Caco-2 (cell line): ENCODE data around the gene S100A5. TPM values are rescaled to one million over a fixed set of nuclear protein-coding genes. Genes with fewer than 3 reads are reported as not detected.

Source experiments
- BruUV-seq: library from RNA; stranded (reverse); fragments of 400-500 nt; replicated peaks from 2 replicates; lab custom pipeline; 2021; lab: Mats Ljungman, UMichigan
- CTCF ChIA-PET: fragments of 300-600 bp; sonication (Branson Sonifier 250); formaldehyde crosslinking; loops from one replicate; lab custom pipeline; 2022; ENCODE audit warnings: antibody characterized with exemption; lab: Charles Lee
- POLR2A ChIA-PET: fragments of 300-600 bp; sonication (Branson Sonifier 250); formaldehyde crosslinking; loops from one replicate; lab custom pipeline; 2022; ENCODE audit warnings: antibody characterized with exemption; lab: Charles Lee
- DNase-seq, 2 experiments: peaks; one replicate each; pipeline versions ENCODE4 v3.0.0 to v3.0.0-alpha.2; 2020 to 2022
- H3K27me3 ChIP-seq: replicated peaks from 2 replicates; pipeline ENCODE4 v1.6.0; 2011; ENCODE audit warnings: low read length; ENCODE audit not compliant: control insufficient read depth, insufficient read depth
- H3K36me3 ChIP-seq: 2 replicates; pipeline ENCODE4 v1.5.1; 2011; ENCODE audit warnings: low read length; ENCODE audit not compliant: control insufficient read depth, insufficient read depth
- H3K4me1 ChIP-seq: fragments of 250-450 bp; sonication (Bioruptor Pico); 2 replicates; pipeline ENCODE4 v1.5.1; 2020; ENCODE audit warnings: mild to moderate bottlenecking
- H3K4me3 ChIP-seq: 2 replicates; pipeline ENCODE4 v1.5.1; 2011; ENCODE audit warnings: low read depth, mild to moderate bottlenecking, control low read depth, low read length
- H3K9me3 ChIP-seq: fragments of 250-450 bp; sonication (Bioruptor Pico); 2 replicates; pipeline ENCODE4 v1.5.1; 2020; ENCODE audit warnings: mild to moderate bottlenecking, moderate library complexity
- H3K27ac Mint-ChIP-seq: one replicate; pipeline ENCODE4 v1.8.0; 2022; ENCODE audit warnings: mixed read lengths; ENCODE audit not compliant: unreplicated experiment
- H3K27me3 Mint-ChIP-seq: one replicate; pipeline ENCODE4 v1.8.0; 2022; ENCODE audit warnings: mixed read lengths; ENCODE audit not compliant: insufficient read depth, unreplicated experiment
- H3K36me3 Mint-ChIP-seq: one replicate; pipeline ENCODE4 v1.8.0; 2022; ENCODE audit warnings: mild to moderate bottlenecking, mixed read lengths; ENCODE audit not compliant: insufficient read depth, unreplicated experiment
- H3K4me1 Mint-ChIP-seq: one replicate; pipeline ENCODE4 v1.8.0; 2022; ENCODE audit warnings: low read depth, mixed read lengths; ENCODE audit not compliant: unreplicated experiment
- H3K4me3 Mint-ChIP-seq: one replicate; pipeline ENCODE4 v1.8.0; 2022; ENCODE audit warnings: mild to moderate bottlenecking, moderate library complexity, mixed read lengths; ENCODE audit not compliant: unreplicated experiment
- H3K9me3 Mint-ChIP-seq: one replicate; pipeline ENCODE4 v1.8.0; 2022; ENCODE audit warnings: mixed read lengths; ENCODE audit not compliant: unreplicated experiment
- CTCF ChIP-seq, 2 experiments: fragments of 200-600 bp in 1 of 2; IDR thresholded peaks; 1 replicate in 1 of 2; 2 replicates in 1 of 2; pipeline versions ENCODE4 v1.5.1 to v1.8.0; 2011 to 2022; ENCODE audit warnings: antibody characterized with exemption in 1 of 2, control low read depth in 1 of 2, inconsistent platforms in 1 of 2, low read depth in 1 of 2, low read length in 1 of 2, mild to moderate bottlenecking in 1 of 2, moderate library complexity in 1 of 2; ENCODE audit not compliant: insufficient read depth in 1 of 2, severe bottlenecking in 1 of 2, unreplicated experiment in 1 of 2
- intact Hi-C: fragments of 100-400 bp; cut with micrococcal nuclease; formaldehyde crosslinking; loops from one replicate; pipeline ENCODE4 v1.10.0; 2022; ENCODE audit not compliant: unreplicated experiment
- total RNA-seq: library from RNA; stranded (reverse); gene quantifications from 2 replicates; pipeline ENCODE4 v1.2.3, GENCODE V29; 2022

The S100A5 gene
- total RNA-seq, 1 experiment from 2014 or later, result not detected

DNA sequence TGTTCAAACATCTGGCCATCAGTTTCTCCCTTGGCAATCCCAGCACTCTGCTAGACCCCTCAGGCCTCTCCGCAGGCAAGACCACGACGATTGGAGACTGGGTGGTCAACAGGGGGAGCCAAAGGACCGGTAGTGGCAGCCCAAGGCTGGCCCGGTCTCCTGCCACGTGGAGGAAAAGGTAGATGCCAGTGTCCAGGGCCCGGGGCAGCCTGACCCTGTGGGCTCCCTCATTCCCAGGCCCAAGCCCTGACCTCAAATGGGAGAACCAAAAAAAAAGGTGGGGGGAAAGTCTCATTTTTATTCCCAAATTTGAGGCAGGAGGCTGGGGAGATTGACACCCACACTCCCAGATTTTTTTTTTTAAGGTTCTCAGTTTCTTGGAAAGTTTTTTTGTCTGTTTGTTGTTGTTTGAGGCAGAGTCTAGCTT, 29.7 kb downstream of the S100A5 start:
- Histone ChIP-seq H3K9me3 (no peaks in the 10 kb centered on the region), H3K27me3 (no peaks in the 10 kb centered on the region), H3K4me3 (no peak overlapping the region), H3K36me3 (no peaks in the 10 kb centered on the region), H3K4me1 (peaks cover 48% of the 10 kb centered on the region)
- Mint-ChIP-seq H3K9me3 (no peaks in the 10 kb centered on the region), H3K36me3 (no peaks in the 10 kb centered on the region), H3K27ac (peak overlapping the region; percentile 74), H3K4me3 (no peak overlapping the region), H3K4me1 (peaks cover 50% of the 10 kb centered on the region), H3K27me3 (no peaks in the 10 kb centered on the region)
- peak; percentile 90 to 93 for DNase-seq
- ChIA-PET CTCF (interaction anchor here (0.6 to 2.4 kb wide), 16 partner anchors 10 to 412 kb away, joined by 3 to 22 read pairs (median 5); partner anchors contain the start of genes CHTOP, GATAD2B, S100A13 and S100A14), POLR2A (interaction anchor here (0.7 to 1.5 kb wide), 3 partner anchors 55 to 123 kb away, joined by 3 to 5 read pairs (median 4); partner anchors contain the start of genes CHTOP and S100A14)
- no TSS peak for BruUV-seq
- TF ChIP-seq CTCF (IDR thresholded peaks at IDR 0.05; ENCODE audit: insufficient read depth in 1 of 2, low read depth in 1 of 2, low read length in 1 of 2, severe bottlenecking in 1 of 2, unreplicated experiment in 1 of 2), result peak; percentile 93 to 94
- intact Hi-C loops, result loop anchor here (1.0 to 10.0 kb wide), 6 partner anchors 57 to 264 kb away; partner anchors contain the start of genes S100A13 and SLC27A3

DNA sequence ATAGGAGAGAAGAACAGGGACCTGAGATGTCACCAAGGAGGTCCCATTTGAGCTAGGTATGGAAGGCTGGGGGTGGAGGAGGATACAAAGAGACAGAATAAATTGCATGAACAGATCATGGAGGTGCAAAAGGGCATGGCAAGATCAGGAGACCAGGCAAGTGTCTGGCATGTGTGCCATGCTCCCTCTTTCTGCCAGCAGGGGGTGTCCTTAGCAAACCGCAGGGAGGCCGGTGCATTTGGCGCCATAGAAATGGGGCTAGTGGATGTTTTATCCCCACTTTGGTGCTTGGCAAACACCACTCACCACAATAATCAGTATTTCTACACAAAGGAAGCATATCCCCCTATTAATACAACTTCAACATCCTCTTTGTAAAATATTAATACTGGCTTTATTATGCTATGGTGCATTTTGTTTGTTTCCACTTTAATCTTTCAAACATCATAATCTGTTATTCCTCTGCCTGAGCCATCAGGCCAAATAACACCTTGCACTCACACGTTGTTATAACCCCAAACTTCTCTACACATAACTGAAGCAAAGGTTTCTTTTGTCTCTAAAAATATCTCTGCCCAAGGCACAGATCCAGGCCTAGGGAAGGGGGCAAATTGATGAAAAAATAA, 30.9 kb downstream of the S100A5 start:
- Histone ChIP-seq H3K9me3 (no peaks in the 10 kb centered on the region), H3K27me3 (no peaks in the 10 kb centered on the region), H3K4me1 (peaks cover 36% of the 10 kb centered on the region), H3K4me3 (no peak overlapping the region), H3K36me3 (no peaks in the 10 kb centered on the region)
- intact Hi-C loops, result loop anchor here (10.0 kb wide), 1 partner anchor 265 kb away; the partner anchor contains the start of gene SLC27A3
- H3K9me3 Mint-ChIP-seq, result no peaks in the 10 kb centered on the region
- CTCF ChIA-PET, result interaction anchor here (0.8 to 2.4 kb wide), 7 partner anchors 11 to 124 kb away, joined by 5 to 22 read pairs (median 9); partner anchors contain the start of genes CHTOP, S100A14 and S100A16
- POLR2A ChIA-PET, result no interaction called here
- DNase-seq, result peak in 1 of 2 experiments; percentile 69
- H3K4me1 Mint-ChIP-seq, result peaks cover 45% of the 10 kb centered on the region
- H3K36me3 Mint-ChIP-seq, result no peaks in the 10 kb centered on the region
- TF ChIP-seq CTCF (IDR thresholded peaks at IDR 0.05; ENCODE audit: insufficient read depth in 1 of 2, low read depth in 1 of 2, low read length in 1 of 2, severe bottlenecking in 1 of 2, unreplicated experiment in 1 of 2), result peak; percentile 65 to 67
- BruUV-seq, result no TSS peak
- H3K27ac Mint-ChIP-seq, result no peak overlapping the region
- no peak overlapping the region for H3K4me3 Mint-ChIP-seq
- H3K27me3 Mint-ChIP-seq, result no peaks in the 10 kb centered on the region

GRCh38 chr1:153509036-153509435, 31.7 kb downstream of the S100A5 start:
- no peak for DNase-seq
- Mint-ChIP-seq H3K9me3 (no peaks in the 10 kb centered on the region), H3K4me3 (no peak overlapping the region), H3K27ac (no peak overlapping the region), H3K27me3 (no peaks in the 10 kb centered on the region), H3K36me3 (no peaks in the 10 kb centered on the region), H3K4me1 (peaks cover 44% of the 10 kb centered on the region)
- H3K9me3 ChIP-seq, result no peaks in the 10 kb centered on the region
- intact Hi-C loops, result no loop called here
- no TSS peak for BruUV-seq
- H3K4me1 ChIP-seq, result peaks cover 36% of the 10 kb centered on the region
- no peak overlapping the region for H3K4me3 ChIP-seq
- no peak for TF ChIP-seq CTCF (IDR thresholded peaks at IDR 0.05; ENCODE audit: insufficient read depth in 1 of 2, low read depth in 1 of 2, low read length in 1 of 2, severe bottlenecking in 1 of 2, unreplicated experiment in 1 of 2)
- ChIA-PET POLR2A (no interaction called here), CTCF (interaction anchor here (0.9 to 2.2 kb wide), 3 partner anchors 11 to 125 kb away, joined by 3 to 22 read pairs (median 4); partner anchors contain the start of gene CHTOP)
- H3K27me3 ChIP-seq, result no peaks in the 10 kb centered on the region
- no peaks in the 10 kb centered on the region for H3K36me3 ChIP-seq
